Left renal cortex interstitium (tissue), 4 donors: ENCODE measurements around the gene FOXD4L1. TPM values are rescaled to one million over a fixed set of nuclear protein-coding genes. Genes with fewer than 3 reads are reported as not detected.
"Not testable (repeated sequence)": the region's sequence is repeated elsewhere in the genome, so short reads cannot be mapped to it uniquely, and the experiment has no call there.

Experiments used
- DNase-seq, 4 donors: peaks; one replicate each; pipeline ENCODE4 v3.0.0-alpha.2; 2013; ENCODE audit warnings: low read depth in 4 of 4, low spot score in 2 of 4, missing footprints in 1 of 4
- polyA plus RNA-seq, 4 donors: library from polyadenylated mRNA; unstranded; fragments of 120-200 nt; gene quantifications; one replicate each; pipeline ENCODE4 v1.2.1, GENCODE V29; 2013; ENCODE audit not compliant: insufficient read length in 4 of 4

FOXD4L1 gene
- under 1 TPM; 0.20 to 0.56 (median 0.35) TPM for polyA plus RNA-seq

- not testable (repeated sequence) for DNase-seq
These were observed at the start of gene FOXD4L1 for GRCh38 chr2:113498365-113498764. TSS of gene FOXD4L1 (plus strand) at chr2:113498665. CDS start at chr2:113499257, 592 bp downstream.

DNA sequence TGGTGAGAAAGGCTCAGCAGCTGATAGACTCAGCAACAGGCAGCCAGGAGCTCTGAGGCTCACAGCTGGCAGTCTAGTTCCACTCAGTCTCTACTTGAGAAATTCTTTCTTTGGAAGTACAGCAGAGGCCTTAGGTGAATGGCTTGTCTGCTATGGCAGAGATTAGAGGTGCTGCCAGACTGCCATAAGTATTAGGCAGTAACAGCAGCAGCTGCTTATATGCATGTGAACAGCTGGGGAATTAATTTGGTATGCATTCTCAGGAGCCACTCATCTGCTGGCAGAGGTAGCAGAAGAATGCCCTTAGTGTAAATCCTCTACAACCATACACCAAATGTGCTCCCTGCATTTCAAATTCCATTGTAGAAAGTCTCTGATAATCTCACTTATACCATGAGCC is 32.7 kb upstream of the FOXD4L1 start:
- DNase-seq: not testable (repeated sequence)

DNA sequence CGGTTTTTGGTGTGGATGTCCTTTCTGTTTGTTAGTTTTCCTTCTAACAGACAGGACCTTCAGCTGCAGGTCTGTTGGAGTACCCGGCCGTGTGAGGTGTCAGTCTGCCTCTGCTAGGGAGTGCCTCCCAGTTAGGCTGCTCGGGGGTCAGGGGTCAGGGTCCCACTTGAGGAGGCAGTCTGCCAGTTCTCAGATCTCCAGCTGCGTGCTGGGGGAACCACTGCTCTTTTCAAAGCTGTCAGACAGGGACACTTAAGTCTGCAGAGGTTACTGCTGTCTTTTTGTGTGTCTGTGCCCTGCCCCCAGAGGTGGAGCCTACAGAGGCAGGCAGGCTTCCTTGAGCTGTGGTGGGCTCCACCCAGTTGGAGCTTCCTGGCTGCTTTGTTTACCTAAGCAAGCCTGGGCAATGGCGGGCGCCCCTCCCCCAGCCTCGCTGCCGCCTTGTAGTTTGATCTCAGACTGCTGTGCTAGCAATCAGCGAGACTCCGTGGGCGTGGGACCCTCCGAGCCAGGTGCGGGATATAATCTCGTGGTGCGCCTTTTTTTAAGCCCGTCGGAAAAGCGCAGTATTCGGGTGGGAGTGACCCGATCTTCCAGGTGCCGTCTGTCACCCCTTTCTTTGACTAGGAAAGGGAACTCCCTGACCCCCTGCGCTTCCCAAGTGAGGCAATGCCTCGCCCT is 21.6 kb upstream of the FOXD4L1 start:
- not testable (repeated sequence) for DNase-seq

DNA sequence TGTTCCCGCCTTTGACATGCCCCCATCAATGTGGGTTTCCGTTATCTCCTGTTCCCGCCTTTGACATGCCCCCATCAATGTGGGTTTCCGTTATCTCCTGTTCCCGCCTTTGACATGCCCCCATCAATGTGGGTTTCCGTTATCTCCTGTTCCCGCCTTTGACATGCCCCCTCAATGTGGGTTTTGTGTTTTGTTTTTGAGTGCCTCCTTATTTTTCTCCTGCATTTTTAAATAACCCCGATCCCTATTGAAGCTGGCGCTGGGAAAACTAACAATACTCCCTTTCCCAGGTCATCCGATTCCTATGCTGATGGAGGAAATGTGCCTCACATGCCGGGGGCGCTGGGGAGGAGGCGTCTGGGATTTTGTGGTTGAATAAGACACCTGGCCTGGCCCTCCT is 1.9 kb upstream of the FOXD4L1 start:
- DNase-seq: not testable (repeated sequence)

- not testable (repeated sequence) for DNase-seq
These were observed 787 bp downstream of the FOXD4L1 start for GRCh38 chr2:113499019-113499885.

GRCh38 chr2:113499886-113500722 is 1.6 kb downstream of the FOXD4L1 start:
- not testable (repeated sequence) for DNase-seq

DNA sequence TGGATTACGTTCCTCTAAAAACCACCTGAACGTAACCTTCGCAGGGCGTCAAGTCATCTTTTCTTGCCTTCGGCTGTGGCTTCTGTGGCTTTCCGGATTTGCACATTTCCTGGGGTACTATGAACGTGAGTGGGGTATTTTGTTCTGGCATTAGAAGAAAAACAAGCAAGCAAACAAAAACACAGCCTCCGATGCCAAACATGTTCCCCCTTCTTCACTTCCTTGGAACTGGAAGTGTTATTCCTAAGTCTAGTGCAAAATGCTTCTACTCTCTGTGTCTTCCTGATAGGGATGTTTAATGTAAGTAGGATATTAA is 2.2 kb downstream of the FOXD4L1 start:
- not testable (repeated sequence) for DNase-seq

- DNase-seq: not testable (repeated sequence)
These were observed 4.0 kb downstream of the FOXD4L1 start for GRCh38 chr2:113502216-113503093.

DNA sequence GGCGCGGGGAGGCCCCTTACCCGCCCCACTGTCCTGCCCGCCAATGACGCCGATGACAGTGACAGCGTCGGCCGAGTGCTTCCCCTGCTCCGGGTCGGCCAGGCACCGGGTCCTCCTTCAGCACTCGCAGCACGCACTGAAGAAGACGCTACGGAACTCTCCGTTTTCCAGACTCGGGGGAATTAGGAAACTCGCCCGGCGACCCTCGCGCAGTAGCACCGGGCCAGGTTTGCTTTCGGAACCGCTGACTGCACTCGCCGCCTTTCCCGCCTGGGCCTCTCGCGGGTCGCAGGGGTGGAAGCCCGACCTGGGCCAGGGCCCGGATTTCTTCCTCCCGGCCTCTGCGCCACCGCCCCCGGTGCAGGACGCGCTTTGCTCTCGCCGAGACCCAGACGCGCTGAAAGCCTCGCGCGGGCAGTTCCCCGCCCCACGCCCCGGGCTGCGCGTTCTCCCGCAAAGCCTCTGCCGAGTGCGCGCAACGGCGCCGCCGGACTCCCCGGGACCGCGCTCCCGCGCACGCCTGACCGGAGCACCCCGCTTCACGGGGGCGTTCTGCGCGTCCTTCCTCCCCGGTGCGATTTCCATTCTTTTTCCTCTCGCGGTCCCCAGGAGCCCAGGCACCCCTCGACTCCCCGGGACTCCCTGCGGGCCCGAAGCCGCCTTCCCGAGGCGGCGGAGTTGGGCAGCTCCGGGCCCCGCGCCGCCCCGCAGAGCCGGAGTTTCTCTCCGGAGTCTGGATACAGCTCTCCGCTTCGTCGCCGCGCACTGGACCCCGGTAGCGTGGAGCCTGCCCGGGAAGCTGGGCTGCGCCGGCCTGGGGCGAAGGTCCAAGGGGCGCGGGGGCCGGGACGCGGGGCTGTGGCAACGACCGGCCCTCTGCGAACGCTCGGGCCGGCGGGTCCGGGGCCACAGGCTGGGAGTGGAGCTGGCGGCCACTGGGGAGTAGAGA is 4.9 kb downstream of the FOXD4L1 start:
- DNase-seq: not testable (repeated sequence)

DNA sequence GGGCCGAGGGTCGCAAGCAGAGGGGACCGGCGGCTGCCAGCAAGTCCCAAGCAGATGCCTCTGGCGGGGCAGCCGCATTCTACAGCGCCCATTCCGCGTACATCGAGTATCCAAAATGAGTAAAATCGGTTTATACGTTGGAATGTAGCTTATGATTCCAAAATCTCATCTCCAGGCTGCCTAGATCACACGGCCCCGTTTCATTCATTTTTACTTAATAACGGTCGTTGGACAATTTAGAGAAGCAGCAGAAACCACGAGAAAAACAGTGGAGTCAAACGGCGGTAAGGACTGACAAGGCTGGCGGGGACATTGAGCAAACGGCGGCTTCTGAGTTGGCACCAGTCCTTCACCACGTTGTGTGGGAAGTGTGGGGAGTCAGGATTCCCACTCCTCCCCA is 5.6 kb downstream of the FOXD4L1 start:
- DNase-seq: not testable (repeated sequence)

GRCh38 chr2:113507394-113508140 is 9.1 kb downstream of the FOXD4L1 start:
- DNase-seq: not testable (repeated sequence)

- DNase-seq: not testable (repeated sequence)
These were observed 9.7 kb downstream of the FOXD4L1 start for GRCh38 chr2:113508187-113508586.

DNA sequence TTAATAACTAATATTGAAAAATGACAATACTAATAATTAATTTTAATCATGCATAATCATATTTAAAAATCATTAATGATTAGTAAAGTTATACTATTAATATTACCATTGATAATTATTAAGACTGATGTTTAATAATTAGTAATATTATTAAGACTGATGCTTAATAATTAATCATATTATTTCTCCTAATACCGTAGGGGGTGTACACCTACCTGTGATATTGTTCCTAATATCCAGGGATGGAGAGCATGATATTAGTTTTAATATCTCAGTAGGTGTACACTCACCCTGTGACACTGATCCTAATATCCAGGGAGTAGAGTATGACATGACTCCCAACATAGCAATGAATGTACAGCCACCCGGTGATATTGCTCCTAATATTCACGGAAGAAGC is 12.4 kb downstream of the FOXD4L1 start:
- DNase-seq: not testable (repeated sequence)

DNA sequence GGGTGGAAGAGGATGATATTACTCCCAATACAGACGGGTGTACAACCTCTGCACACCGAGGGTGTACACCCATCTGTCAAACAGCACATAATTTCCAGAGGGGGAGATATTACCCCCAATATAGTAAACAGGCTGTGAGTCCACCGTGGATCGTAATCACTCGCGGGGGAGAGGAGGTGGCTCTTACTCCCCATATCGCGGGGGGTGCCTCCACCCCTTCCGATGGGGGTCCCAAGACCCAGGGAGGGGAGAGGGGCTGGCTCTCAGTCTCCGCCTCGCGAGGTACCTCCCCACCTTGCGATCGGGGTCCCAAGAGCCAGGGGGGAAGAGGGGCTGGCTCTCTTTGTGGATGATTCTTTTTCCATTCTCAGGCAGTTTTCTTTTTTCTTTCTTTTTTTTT is 13.4 kb downstream of the FOXD4L1 start:
- DNase-seq: not testable (repeated sequence)

GRCh38 chr2:113515457-113515856 is 17.0 kb downstream of the FOXD4L1 start:
- DNase-seq: not testable (repeated sequence)

- DNase-seq: not testable (repeated sequence)
These were observed 17.5 kb downstream of the FOXD4L1 start for GRCh38 chr2:113515995-113516394.

GRCh38 chr2:113517025-113517424 is 18.6 kb downstream of the FOXD4L1 start:
- DNase-seq: not testable (repeated sequence)

GRCh38 chr2:113520837-113521236 is 22.4 kb downstream of the FOXD4L1 start:
- not testable (repeated sequence) for DNase-seq
